ENCODE results near the gene POLR1G. TPM values are rescaled to one million over a fixed set of nuclear protein-coding genes. Genes with fewer than 3 reads are reported as not detected.

Gene POLR1G
- total and polyA plus RNA-seq, 9 of the 15 experiments (the other 6 are each of a cell fraction or from before 2014, with no cell fraction given): 3.0 to 50.1 (median 27.4) TPM

- TF ChIP-seq NFIC (IDR thresholded peaks at IDR 0.05): peak; percentile 74
- TF ChIP-seq SAFB (IDR thresholded peaks at IDR 0.05; ENCODE audit: borderline replicate concordance, low read depth, low read length): peak; percentile 15; the same call in 1 of the 2 replicates
- TF ChIP-seq E2F8 (IDR thresholded peaks at IDR 0.05; ENCODE audit: low read depth, partially characterized antibody): peak; percentile 81
- no peak for TF ChIP-seq SPI1 (IDR thresholded peaks at IDR 0.05; ENCODE audit: borderline replicate concordance, low read depth, low read length)
- 0 out of 2 replicates have a peak, but pooled peaks have one; percentile 22 for TF ChIP-seq SMAD3 (CRISPR knock-in tag; conservative IDR thresholded peaks at IDR 0.05)
- TF ChIP-seq MAZ (CRISPR knock-in tag; conservative IDR thresholded peaks at IDR 0.05 in 1 of 2, IDR thresholded peaks at IDR 0.05 in 1 of 2): peak; percentile 66 to 94
- TF ChIP-seq ZFX (CRISPR knock-in tag; IDR thresholded peaks at IDR 0.05): peak; percentile 98
- no peak for TF ChIP-seq ZNF589 (CRISPR knock-in tag; IDR thresholded peaks at IDR 0.05; ENCODE audit: low read depth)
- TF ChIP-seq CHD2 (IDR thresholded peaks at IDR 0.05; ENCODE audit: low read depth, low read length): 0 out of 2 replicates have a peak, but pooled peaks have one; percentile 49
- peak; percentile 47 for TF ChIP-seq EP300 (IDR thresholded peaks at IDR 0.05; ENCODE audit: low read length)
- no peak for TF ChIP-seq FOXO4 (CRISPR knock-in tag; IDR thresholded peaks at IDR 0.05)
- 0 out of 2 replicates have a peak, but pooled peaks have one; percentile 26 for TF ChIP-seq HMGXB4 (CRISPR knock-in tag; IDR thresholded peaks at IDR 0.05)
- TF ChIP-seq TSHZ1 (CRISPR knock-in tag; IDR thresholded peaks at IDR 0.05): no peak
- no peak for TF ChIP-seq E2F3 (CRISPR knock-in tag; IDR thresholded peaks at IDR 0.05)
- TF ChIP-seq ZEB2 (IDR thresholded peaks at IDR 0.05): peak; percentile 87
- 0 out of 2 replicates have a peak, but pooled peaks have one; percentile 7 for TF ChIP-seq STAT5A (IDR thresholded peaks at IDR 0.05; ENCODE audit: borderline replicate concordance, low read length)
- peak; percentile 92; the same call in 1 of the 2 replicates for TF ChIP-seq CC2D1A (IDR thresholded peaks at IDR 0.05)
- TF ChIP-seq TCF7 (IDR thresholded peaks at IDR 0.05; ENCODE audit: borderline replicate concordance): peak; percentile 43; the same call in 1 of the 2 replicates
- peak; percentile 65 for TF ChIP-seq KDM5B (IDR thresholded peaks at IDR 0.05; ENCODE audit: insufficient replicate concordance, low read depth, low read length)
Observed at GRCh38 chr19:45423589-45424190, 17.2 kb downstream of the POLR1G start, which contains the start of gene ERCC1 (continued).

Data from K562 (cell line).